K562 (cell line): ENCODE results near the gene TRIOBP. TPM values are rescaled to one million over a fixed set of nuclear protein-coding genes. Genes with fewer than 3 reads are reported as not detected.
A peak's percentile ranks its signal among the peaks of the same experiment; 100 is the strongest.

Experiments
- ATAC-seq: fragments of 200-7000 bp; cut with Tn5 transposase; 3 replicates; pipeline ENCODE4 v1.9.1; 2020; ENCODE audit warnings: moderate library complexity
- BruUV-seq: library from RNA; stranded (reverse); fragments of 400-500 nt; replicated peaks from 2 replicates; lab custom pipeline; 2021; lab: Mats Ljungman, UMichigan
- CTCF ChIA-PET: fragments of 300-600 bp; formaldehyde crosslinking; extraction: SDS; loops from one replicate; lab custom pipeline; 2021; ENCODE audit warnings: low intra/inter-chr PET ratio; lab: Yijun Ruan, JAX
- POLR2A ChIA-PET: fragments of 300-600, 350-650 bp; sonication (Branson Sonifier 250); formaldehyde crosslinking; extraction: SDS; loops from one replicate; lab custom pipeline; 2021; ENCODE audit warnings: antibody characterized with exemption, inconsistent platforms; lab: Yijun Ruan, JAX
- DNase-seq, 4 experiments: peaks; one replicate each; pipeline versions ENCODE4 v3.0.0 to v3.0.0-alpha.2; 2011 to 2018; ENCODE audit warnings: low spot score in 3 of 4, mixed read lengths in 3 of 4; ENCODE audit errors: extremely low read depth in 1 of 4
- FAIRE-seq: peaks from 2 replicates; lab custom pipeline; 2011; peaks lifted over from hg19 to GRCh38; lab: Jason Lieb, UNC
- H2AFZ ChIP-seq: 2 replicates; pipeline ENCODE4 v1.6.0; 2011; ENCODE audit warnings: low read depth, low read length, control low read depth, inconsistent platforms
- H3K27ac ChIP-seq: fragments of 200-600 bp; 3 replicates; pipeline ENCODE4 v1.8.0; 2011; ENCODE audit warnings: low read depth, mild to moderate bottlenecking, control low read depth, inconsistent platforms, low read length, moderate library complexity, mixed read lengths; ENCODE audit errors: extremely low read depth
- H3K27me3 ChIP-seq, 2 experiments: fragments of 300-600 bp in 1 of 2; 2 replicates in 1 of 2; 3 replicates in 1 of 2; pipeline versions ENCODE4 v1.6.0 to v1.8.0; 2011; ENCODE audit warnings: inconsistent platforms in 2 of 2, low read length in 2 of 2, mild to moderate bottlenecking in 1 of 2, mixed read lengths in 1 of 2, moderate library complexity in 1 of 2; ENCODE audit not compliant: control insufficient read depth in 2 of 2, insufficient read depth in 2 of 2
- H3K36me3 ChIP-seq: fragments of 300-600 bp; 3 replicates; pipeline ENCODE4 v1.8.0; 2011; ENCODE audit warnings: mild to moderate bottlenecking, low read length, inconsistent platforms; ENCODE audit not compliant: control insufficient read depth, insufficient read depth
- H3K4me1 ChIP-seq, 2 experiments: fragments of 200-600 bp in 1 of 2; replicated peaks in 1 of 2; 2 replicates in 1 of 2; 3 replicates in 1 of 2; pipeline versions ENCODE4 v1.5.1 to v1.8.0; 2011; ENCODE audit warnings: inconsistent platforms in 2 of 2, low read length in 2 of 2, mild to moderate bottlenecking in 1 of 2, mixed read lengths in 1 of 2, moderate library complexity in 1 of 2; ENCODE audit not compliant: control insufficient read depth in 2 of 2, insufficient read depth in 2 of 2
- H3K4me2 ChIP-seq: 2 replicates; pipeline ENCODE4 v1.6.1; 2011; ENCODE audit warnings: low read length, control low read depth, inconsistent platforms, mixed read lengths; ENCODE audit not compliant: insufficient read depth
- H3K4me3 ChIP-seq: fragments of 200-600 bp; sonication (generic), shearing (Covaris generic); 2 replicates; pipeline ENCODE4 v1.5.1; 2016; ENCODE audit warnings: control low read depth, inconsistent platforms
- H3K79me2 ChIP-seq: fragments of 200-600 bp; 3 replicates; pipeline ENCODE4 v1.8.0; 2011; ENCODE audit warnings: low read length, inconsistent platforms; ENCODE audit not compliant: control insufficient read depth, insufficient read depth
- H3K9ac ChIP-seq, 2 experiments: 2 replicates each; pipeline versions ENCODE4 v1.6.0 to v1.6.1; 2011; ENCODE audit warnings: low read depth in 2 of 2, low read length in 2 of 2, control low read depth in 1 of 2, inconsistent platforms in 1 of 2, mild to moderate bottlenecking in 1 of 2, mixed read lengths in 1 of 2; ENCODE audit not compliant: insufficient read depth in 1 of 2
- H3K9me1 ChIP-seq: one replicate; pipeline ENCODE4 v1.6.0; 2011; ENCODE audit warnings: inconsistent platforms, mild to moderate bottlenecking, low read length, moderate library complexity; ENCODE audit not compliant: control insufficient read depth, insufficient read depth
- H3K9me3 ChIP-seq: replicated peaks from 2 replicates; pipeline ENCODE4 v1.5.1; 2011; ENCODE audit warnings: low read depth, low read length, inconsistent platforms; ENCODE audit not compliant: control insufficient read depth, insufficient read depth
- H4K20me1 ChIP-seq: replicated peaks from 2 replicates; pipeline ENCODE4 v1.6.1; 2011; ENCODE audit warnings: low read length, inconsistent platforms, mixed read lengths; ENCODE audit not compliant: control insufficient read depth, insufficient read depth
- CEBPB ChIP-seq: fragments of 450-650 bp; IDR thresholded peaks from 2 replicates; pipeline ENCODE4 v1.6.1; 2016; ENCODE audit warnings: missing genetic modification characterization, missing compliant biosample characterization
- EZH2 ChIP-seq: IDR thresholded peaks from 2 replicates; pipeline ENCODE4 v1.6.1; 2012; ENCODE audit warnings: low read depth, mild to moderate bottlenecking, inconsistent platforms, low read length, borderline replicate concordance
- ZNF311 ChIP-seq: fragments of 250-450 bp; sonication (Bioruptor Pico); IDR thresholded peaks from 2 replicates; pipeline ENCODE4 v1.4.0; 2020; ENCODE audit warnings: mild to moderate bottlenecking, moderate library complexity
- WGBS: fragments of 100-300 bp; shearing (Covaris generic); methylation state at CpG from one replicate; pipeline ENCODE4 v1.1.6; 2016; ENCODE audit warnings: low coverage, mixed read lengths; ENCODE audit not compliant: insufficient coverage; ENCODE audit errors: missing lambda C conversion rate; 5-methylcytosine and 5-hydroxymethylcytosine counted together
- in situ Hi-C: fragments of 300-500 bp; cut with MboI; formaldehyde crosslinking; loops from 4 replicates; pipeline ENCODE4 v1.15.0; 2018; ENCODE audit warnings: inconsistent platforms, mixed read lengths
- intact Hi-C: fragments of 100-400 bp; cut with micrococcal nuclease; formaldehyde crosslinking; loops from 2 replicates; pipeline ENCODE4 v1.14.2; 2022
- polyA plus RNA-seq, 8 experiments: library from polyadenylated mRNA; depleted of rRNA in 4 of 8; stranded (reverse) in 5 of 8; unstranded in 3 of 8; fragments of >200 nt; fragmentation: Nextera tagmentation in 2 of 8; fragmentation: Illumina TruSeq in 1 of 8; extraction: Ambion mirVana in 2 of 8; extraction: Trizol in 1 of 8; gene quantifications; 2 replicates each; pipeline versions ENCODE4 v1.2.1 to v1.2.3, GENCODE V29; 2011 to 2014; ENCODE audit warnings: inconsistent platforms in 1 of 8, missing spikeins in 1 of 8
- total RNA-seq, 7 experiments: library from RNA; depleted of rRNA in 6 of 7; stranded (reverse); fragments of >200 nt in 6 of 7; fragmentation: Illumina TruSeq in 2 of 7; extraction: Trizol in 2 of 7; gene quantifications; 2 replicates each; pipeline versions ENCODE4 v1.2.1 to v1.2.3, GENCODE V29; 2011 to 2021; ENCODE audit warnings: low replicate concordance in 1 of 7
- TF ChIP-seq, protein P1 (sequence below): sonication (generic); formaldehyde crosslinking; IDR thresholded peaks from 2 replicates; pipeline ENCODE4 v1.8.1; 2023; ENCODE audit warnings: mild to moderate bottlenecking, missing genetic modification reagents
- TF ChIP-seq, protein P2 (sequence below): fragments of 250-450 bp; sonication (Bioruptor Pico); IDR thresholded peaks from 2 replicates; pipeline ENCODE4 v1.4.0; 2020; ENCODE audit warnings: borderline replicate concordance

Gene TRIOBP
- total and polyA plus RNA-seq, 9 of the 15 experiments (the other 6 are each of a cell fraction or from before 2014, with no cell fraction given): 0.24 to 13.8 (median 5.5) TPM

DNA sequence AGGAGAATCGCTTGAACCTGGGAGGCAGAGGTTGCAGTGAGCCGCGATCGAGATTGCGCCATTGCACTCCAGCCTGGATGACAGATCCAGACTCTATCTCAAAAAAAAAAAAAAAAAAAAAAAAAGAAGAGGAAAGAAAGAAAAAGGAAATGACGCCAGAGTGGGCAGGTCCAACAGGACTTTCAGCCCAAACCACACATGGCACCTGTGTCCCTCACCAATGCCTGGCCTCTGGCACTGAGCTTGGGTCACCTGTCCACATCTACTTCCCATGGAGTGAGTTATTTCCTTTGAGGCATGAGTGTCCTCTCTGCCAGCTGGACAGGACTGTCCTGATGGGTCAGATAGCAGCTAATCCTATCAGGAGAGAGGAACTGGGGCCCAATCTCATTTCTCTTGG is 95.6 kb downstream of the TRIOBP start:
- H3K4me2 ChIP-seq: no peak overlapping the region
- TF ChIP-seq, protein P1, sequence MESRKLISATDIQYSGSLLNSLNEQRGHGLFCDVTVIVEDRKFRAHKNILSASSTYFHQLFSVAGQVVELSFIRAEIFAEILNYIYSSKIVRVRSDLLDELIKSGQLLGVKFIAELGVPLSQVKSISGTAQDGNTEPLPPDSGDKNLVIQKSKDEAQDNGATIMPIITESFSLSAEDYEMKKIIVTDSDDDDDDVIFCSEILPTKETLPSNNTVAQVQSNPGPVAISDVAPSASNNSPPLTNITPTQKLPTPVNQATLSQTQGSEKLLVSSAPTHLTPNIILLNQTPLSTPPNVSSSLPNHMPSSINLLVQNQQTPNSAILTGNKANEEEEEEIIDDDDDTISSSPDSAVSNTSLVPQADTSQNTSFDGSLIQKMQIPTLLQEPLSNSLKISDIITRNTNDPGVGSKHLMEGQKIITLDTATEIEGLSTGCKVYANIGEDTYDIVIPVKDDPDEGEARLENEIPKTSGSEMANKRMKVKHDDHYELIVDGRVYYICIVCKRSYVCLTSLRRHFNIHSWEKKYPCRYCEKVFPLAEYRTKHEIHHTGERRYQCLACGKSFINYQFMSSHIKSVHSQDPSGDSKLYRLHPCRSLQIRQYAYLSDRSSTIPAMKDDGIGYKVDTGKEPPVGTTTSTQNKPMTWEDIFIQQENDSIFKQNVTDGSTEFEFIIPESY (CRISPR knock-in tag): 0 out of 2 replicates have a peak, but pooled peaks have one; percentile 29
- TF ChIP-seq, protein P2, sequence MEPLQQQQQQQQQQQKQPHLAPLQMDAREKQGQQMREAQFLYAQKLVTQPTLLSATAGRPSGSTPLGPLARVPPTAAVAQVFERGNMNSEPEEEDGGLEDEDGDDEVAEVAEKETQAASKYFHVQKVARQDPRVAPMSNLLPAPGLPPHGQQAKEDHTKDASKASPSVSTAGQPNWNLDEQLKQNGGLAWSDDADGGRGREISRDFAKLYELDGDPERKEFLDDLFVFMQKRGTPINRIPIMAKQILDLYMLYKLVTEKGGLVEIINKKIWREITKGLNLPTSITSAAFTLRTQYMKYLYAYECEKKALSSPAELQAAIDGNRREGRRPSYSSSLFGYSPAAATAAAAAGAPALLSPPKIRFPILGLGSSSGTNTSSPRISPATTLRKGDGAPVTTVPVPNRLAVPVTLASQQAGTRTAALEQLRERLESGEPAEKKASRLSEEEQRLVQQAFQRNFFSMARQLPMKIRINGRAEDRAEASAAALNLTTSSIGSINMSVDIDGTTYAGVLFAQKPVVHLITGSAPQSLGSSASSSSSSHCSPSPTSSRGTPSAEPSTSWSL: no peak
- no peak for TF ChIP-seq EZH2
- TF ChIP-seq CEBPB (tag): peak; percentile 18; the same call in 1 of the 2 replicates
- TF ChIP-seq ZNF311 (CRISPR knock-in tag): no peak
- no peak for DNase-seq
- H3K79me2 ChIP-seq: no peaks in the 10 kb centered on the region
- ChIA-PET CTCF (interaction anchor here (0.6 to 0.9 kb wide), 2 partner anchors 141 to 149 kb away, joined by 3 read pairs; no protein-coding TSS in a partner anchor), POLR2A (interaction anchor here (0.8 to 1.2 kb wide), 2 partner anchors 11 to 29 kb away, joined by 3 to 5 read pairs; no protein-coding TSS in a partner anchor)
- no peaks in the 10 kb centered on the region for H4K20me1 ChIP-seq
- no TSS peak for BruUV-seq
- H3K9ac ChIP-seq: no peak overlapping the region
- no peak for ATAC-seq
- no peak overlapping the region for H3K4me3 ChIP-seq
- no peak overlapping the region for H2AFZ ChIP-seq
- H3K27ac ChIP-seq: no peak overlapping the region
- no peaks in the 10 kb centered on the region for H3K36me3 ChIP-seq
- no peaks in the 10 kb centered on the region for H3K9me1 ChIP-seq
- intact Hi-C loops (loop anchor here (5.0 kb wide), 1 partner anchor 55 kb away; no protein-coding TSS in a partner anchor), in situ Hi-C loops (no loop called here)
- H3K9me3 ChIP-seq: no peaks in the 10 kb centered on the region
- WGBS: 19% methylated on average over 3 of the region's 6 CpGs
- no peak for FAIRE-seq
- H3K4me1 ChIP-seq: peaks cover 0 to 3% of the 10 kb centered on the region in 2 experiments; a peak in 1 of 5 replicates
- no peaks in the 10 kb centered on the region for H3K27me3 ChIP-seq
